Measurements from ENCODE around the gene NAA30.
A peak's percentile ranks its signal among the peaks of the same experiment; 100 is the strongest.

The NAA30 gene

GRCh38 chr14:57390806-57391516, 575 bp downstream of the NAA30 start:
- peak; percentile 50 for DNase-seq
- in situ Hi-C loops (cut with MboI; ENCODE audit: low pct_unique_long_range_greater_than_20kb, low sequenced_read_pairs): no loop called here

GRCh38 chr14:57391517-57392195, 1.3 kb downstream of the NAA30 start:
- in situ Hi-C loops (cut with MboI; ENCODE audit: low pct_unique_long_range_greater_than_20kb, low sequenced_read_pairs): no loop called here
- no peak for DNase-seq

GRCh38 chr14:57392830-57393229, 2.4 kb downstream of the NAA30 start:
- in situ Hi-C loops (cut with MboI; ENCODE audit: low pct_unique_long_range_greater_than_20kb, low sequenced_read_pairs): no loop called here
- no peak for DNase-seq

- no peak for DNase-seq
- in situ Hi-C loops (cut with MboI; ENCODE audit: low pct_unique_long_range_greater_than_20kb, low sequenced_read_pairs): no loop called here
These were observed 10.4 kb downstream of the NAA30 start for GRCh38 chr14:57400556-57401494.

GRCh38 chr14:57401501-57401900, 11.1 kb downstream of the NAA30 start:
- in situ Hi-C loops (cut with MboI; ENCODE audit: low pct_unique_long_range_greater_than_20kb, low sequenced_read_pairs): no loop called here
- DNase-seq: no peak

GRCh38 chr14:57402173-57402852, 11.9 kb downstream of the NAA30 start:
- DNase-seq: no peak
- in situ Hi-C loops (cut with MboI; ENCODE audit: low pct_unique_long_range_greater_than_20kb, low sequenced_read_pairs): no loop called here

- no peak for DNase-seq
- in situ Hi-C loops (cut with MboI; ENCODE audit: low pct_unique_long_range_greater_than_20kb, low sequenced_read_pairs): no loop called here
These were observed 13.1 kb downstream of the NAA30 start for GRCh38 chr14:57403521-57403864.

- in situ Hi-C loops (cut with MboI; ENCODE audit: low pct_unique_long_range_greater_than_20kb, low sequenced_read_pairs): no loop called here
- DNase-seq: no peak
These were observed 15.2 kb downstream of the NAA30 start for GRCh38 chr14:57405562-57405961.

GRCh38 chr14:57408037-57408436, 17.7 kb downstream of the NAA30 start:
- no peak for DNase-seq
- in situ Hi-C loops (cut with MboI; ENCODE audit: low pct_unique_long_range_greater_than_20kb, low sequenced_read_pairs): no loop called here

- in situ Hi-C loops (cut with MboI; ENCODE audit: low pct_unique_long_range_greater_than_20kb, low sequenced_read_pairs): no loop called here
- no peak for DNase-seq
These were observed 18.2 kb downstream of the NAA30 start for GRCh38 chr14:57408634-57409033.

- in situ Hi-C loops (cut with MboI; ENCODE audit: low pct_unique_long_range_greater_than_20kb, low sequenced_read_pairs): no loop called here
- DNase-seq: no peak
These were observed 22.0 kb downstream of the NAA30 start for GRCh38 chr14:57412341-57412740.

- in situ Hi-C loops (cut with MboI; ENCODE audit: low pct_unique_long_range_greater_than_20kb, low sequenced_read_pairs): no loop called here
- DNase-seq: no peak
These were observed 23.5 kb downstream of the NAA30 start for GRCh38 chr14:57413849-57414248.

GRCh38 chr14:57417228-57417627, 26.8 kb downstream of the NAA30 start:
- DNase-seq: no peak
- in situ Hi-C loops (cut with MboI; ENCODE audit: low pct_unique_long_range_greater_than_20kb, low sequenced_read_pairs): no loop called here

- in situ Hi-C loops (cut with MboI; ENCODE audit: low pct_unique_long_range_greater_than_20kb, low sequenced_read_pairs): no loop called here
- DNase-seq: no peak
These were observed 28.6 kb downstream of the NAA30 start for GRCh38 chr14:57418999-57419398.

- in situ Hi-C loops (cut with MboI; ENCODE audit: low pct_unique_long_range_greater_than_20kb, low sequenced_read_pairs): no loop called here
These were observed 29.6 kb downstream of the NAA30 start for GRCh38 chr14:57420033-57420432.

GRCh38 chr14:57420986-57421385, 30.6 kb downstream of the NAA30 start:
- in situ Hi-C loops (cut with MboI; ENCODE audit: low pct_unique_long_range_greater_than_20kb, low sequenced_read_pairs): no loop called here
- DNase-seq: no peak

More at GRCh38 chr14:57420033-57420432, 29.6 kb downstream of the NAA30 start:
- no peak for DNase-seq

GRCh38 chr14:57435923-57436322, 45.5 kb downstream of the NAA30 start:
- in situ Hi-C loops (cut with MboI; ENCODE audit: low pct_unique_long_range_greater_than_20kb, low sequenced_read_pairs): no loop called here
- no peak for DNase-seq

- DNase-seq: no peak
- in situ Hi-C loops (cut with MboI; ENCODE audit: low pct_unique_long_range_greater_than_20kb, low sequenced_read_pairs): no loop called here
These were observed 71.5 kb downstream of the NAA30 start for GRCh38 chr14:57461777-57462320.

- no peak for DNase-seq
- in situ Hi-C loops (cut with MboI; ENCODE audit: low pct_unique_long_range_greater_than_20kb, low sequenced_read_pairs): no loop called here
These were observed 72.2 kb downstream of the NAA30 start for GRCh38 chr14:57462551-57462950.
